Measurements from ENCODE around the gene FBLN7.
"Not testable (repeated sequence)": the region's sequence is repeated elsewhere in the genome, so short reads cannot be mapped to it uniquely, and the experiment has no call there.

FBLN7 gene, protein sequence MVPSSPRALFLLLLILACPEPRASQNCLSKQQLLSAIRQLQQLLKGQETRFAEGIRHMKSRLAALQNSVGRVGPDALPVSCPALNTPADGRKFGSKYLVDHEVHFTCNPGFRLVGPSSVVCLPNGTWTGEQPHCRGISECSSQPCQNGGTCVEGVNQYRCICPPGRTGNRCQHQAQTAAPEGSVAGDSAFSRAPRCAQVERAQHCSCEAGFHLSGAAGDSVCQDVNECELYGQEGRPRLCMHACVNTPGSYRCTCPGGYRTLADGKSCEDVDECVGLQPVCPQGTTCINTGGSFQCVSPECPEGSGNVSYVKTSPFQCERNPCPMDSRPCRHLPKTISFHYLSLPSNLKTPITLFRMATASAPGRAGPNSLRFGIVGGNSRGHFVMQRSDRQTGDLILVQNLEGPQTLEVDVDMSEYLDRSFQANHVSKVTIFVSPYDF

GRCh38 chr2:112138159-112139032 lies at the start of gene FBLN7:
FBLN7 (plus strand) TSS chr2:112138385; CDS start chr2:112138656, 271 bp downstream.
- no peak for DNase-seq

DNA sequence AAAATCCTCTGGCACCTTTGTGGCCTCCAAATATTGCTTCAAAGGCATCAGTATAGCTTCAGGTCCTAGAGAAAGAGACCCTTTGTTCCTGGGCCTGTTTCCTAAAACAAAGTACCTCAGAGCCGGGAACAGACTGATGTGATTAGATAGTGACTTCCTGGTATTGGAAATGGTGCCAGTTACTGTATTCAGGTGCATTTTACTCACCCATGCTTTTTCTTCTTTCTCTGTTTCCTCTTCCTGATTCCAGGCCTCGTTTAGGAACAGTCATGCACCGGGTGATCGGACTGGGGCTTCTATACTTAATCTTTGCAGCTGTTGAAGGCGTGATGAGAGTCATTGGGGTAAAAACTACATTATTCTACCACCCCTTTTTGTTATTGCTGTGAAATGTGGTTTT lies 48.8 kb upstream of the FBLN7 start:
- no peak for DNase-seq

DNA sequence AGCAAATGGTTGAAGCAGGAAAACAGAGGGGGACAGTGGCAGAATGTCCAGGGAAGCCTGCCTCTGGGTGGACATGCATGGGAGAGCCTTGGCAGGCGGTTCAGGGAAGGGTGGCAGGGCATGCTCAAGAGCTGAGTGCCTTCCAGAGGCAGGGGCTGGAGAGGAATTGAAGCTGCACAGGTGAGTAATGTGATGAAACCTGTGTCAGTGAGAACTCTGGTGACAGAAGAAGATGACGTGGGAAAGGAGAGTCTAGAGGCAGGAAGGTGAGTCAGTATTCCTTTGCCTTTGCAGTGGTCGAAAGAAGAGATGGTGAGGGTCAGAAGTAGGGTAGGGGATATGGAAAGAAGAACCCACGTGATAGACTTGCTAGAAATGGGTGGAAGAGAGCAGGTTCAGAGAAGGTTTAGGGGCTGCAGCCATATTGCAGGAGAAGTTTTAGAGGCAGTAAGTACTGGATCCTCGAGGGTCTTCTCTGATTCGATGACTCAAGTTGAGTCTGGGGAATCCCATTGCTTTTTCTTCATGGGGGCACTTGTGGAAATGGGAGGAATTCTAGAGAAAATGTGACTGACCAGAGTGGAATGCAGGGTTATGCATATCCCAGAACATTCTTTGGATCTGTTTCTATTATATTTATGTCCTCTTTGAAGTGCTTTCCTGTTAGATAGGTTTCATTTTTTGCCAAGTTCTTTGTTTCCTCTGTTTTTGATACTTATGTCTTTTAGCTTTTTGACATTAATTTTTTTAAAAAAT lies 45.7 kb upstream of the FBLN7 start:
- no peak for DNase-seq

- DNase-seq: no peak
Observed at GRCh38 chr2:112093216-112093615, 45.0 kb upstream of the FBLN7 start.

GRCh38 chr2:112095681-112096080 lies 42.5 kb upstream of the FBLN7 start:
- no peak for DNase-seq

GRCh38 chr2:112096098-112096497 lies 42.1 kb upstream of the FBLN7 start:
- DNase-seq: no peak

DNA sequence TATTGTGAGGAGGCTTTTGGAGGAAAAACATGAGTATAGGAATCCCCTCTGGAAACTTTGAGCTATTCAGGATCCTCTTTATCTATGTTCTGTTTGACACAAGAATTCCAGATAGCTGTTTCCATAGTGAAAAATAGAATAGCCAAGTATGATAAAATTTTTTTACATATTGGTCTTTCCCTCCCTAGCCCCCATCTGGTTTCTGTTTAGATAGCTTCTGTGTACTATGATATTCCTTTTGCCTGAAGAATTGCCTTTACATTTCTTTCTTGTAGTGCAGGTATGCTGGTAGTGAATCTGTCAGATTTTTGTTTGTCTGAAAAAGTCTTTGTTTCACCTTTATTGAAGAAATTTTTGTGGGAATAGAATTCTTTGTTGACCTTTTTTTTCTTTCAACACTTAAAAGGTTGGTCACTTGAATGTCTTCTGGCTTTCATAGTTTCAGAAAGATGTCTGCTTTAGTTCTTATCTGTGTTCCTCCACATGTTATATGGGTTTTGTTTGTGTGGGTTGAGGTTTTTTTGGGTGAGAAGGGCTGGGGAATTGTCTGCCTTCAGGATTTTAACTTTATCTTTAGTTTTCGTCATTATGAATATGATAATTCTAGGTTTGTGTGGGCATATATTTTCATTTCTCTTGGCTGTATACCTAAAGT lies 29.9 kb upstream of the FBLN7 start:
- no peak for DNase-seq

DNA sequence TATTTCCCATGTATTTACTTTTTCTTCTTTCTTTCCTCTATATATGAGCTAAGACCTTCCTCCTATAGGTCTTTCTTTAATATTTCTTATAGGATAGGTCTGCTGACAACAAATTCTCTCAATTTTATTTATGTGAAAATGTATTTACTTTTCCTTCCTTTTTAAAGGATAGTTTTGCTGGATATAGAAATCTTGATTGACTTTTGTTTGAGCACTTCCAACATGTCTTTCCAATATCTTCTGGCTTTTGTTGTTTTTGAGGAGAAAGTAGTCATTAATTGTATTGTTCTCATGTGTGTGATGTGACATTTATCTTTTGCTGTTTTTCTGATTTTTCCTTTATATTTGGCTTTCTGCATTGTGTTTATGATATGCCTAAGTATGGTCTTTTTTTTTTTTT lies 28.9 kb upstream of the FBLN7 start:
- DNase-seq: no peak

DNA sequence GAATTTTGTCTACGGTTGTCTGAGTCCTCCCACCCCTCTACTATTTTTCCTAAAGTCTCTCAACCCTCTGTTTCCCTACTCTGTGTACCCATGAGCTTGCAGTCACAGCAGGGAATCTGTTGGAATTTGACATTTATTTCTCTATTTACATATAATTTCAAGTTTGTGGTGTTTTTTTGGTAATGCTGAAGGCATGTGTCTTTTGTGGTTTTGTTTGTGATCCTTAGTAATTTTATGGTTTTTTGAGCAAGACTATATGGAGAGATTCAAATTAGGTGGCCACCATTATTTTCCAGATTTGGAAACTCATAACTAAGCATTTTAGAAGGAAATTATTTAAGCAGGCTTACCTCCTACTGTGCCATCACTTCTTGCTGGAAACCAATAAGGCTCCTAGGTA lies 27.2 kb upstream of the FBLN7 start:
- DNase-seq: no peak

GRCh38 chr2:112113354-112113753 lies 24.8 kb upstream of the FBLN7 start:
- DNase-seq: not testable (repeated sequence)

GRCh38 chr2:112118148-112118547 lies 20.0 kb upstream of the FBLN7 start:
- DNase-seq: no peak

DNA sequence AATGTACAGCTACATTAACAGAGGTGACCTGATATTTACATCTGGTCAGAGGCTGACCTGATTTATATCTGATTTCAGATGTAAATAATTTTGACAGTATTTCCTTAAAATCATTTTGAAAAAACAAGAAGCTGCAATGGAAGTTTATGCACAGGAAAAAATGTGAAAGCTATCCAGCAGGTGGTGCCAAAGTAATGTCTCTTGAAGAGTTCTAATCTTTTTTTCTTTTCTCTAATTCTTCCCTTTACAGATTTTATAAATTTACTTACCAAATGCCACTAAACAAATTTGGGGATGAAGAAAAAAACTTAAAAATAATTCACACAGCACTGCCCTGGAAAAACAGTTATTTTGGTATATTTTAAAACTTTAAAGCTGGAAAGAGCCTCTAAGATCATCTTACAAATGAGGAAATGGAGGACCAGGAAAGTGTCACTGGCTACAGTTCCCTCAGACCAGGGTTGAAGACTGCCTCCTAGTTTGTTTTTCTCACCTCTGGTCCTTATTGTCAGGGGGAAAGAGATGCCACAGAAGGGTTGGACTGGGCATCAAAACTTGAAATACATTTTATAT lies 16.4 kb upstream of the FBLN7 start:
- peak; percentile 2 for DNase-seq

DNA sequence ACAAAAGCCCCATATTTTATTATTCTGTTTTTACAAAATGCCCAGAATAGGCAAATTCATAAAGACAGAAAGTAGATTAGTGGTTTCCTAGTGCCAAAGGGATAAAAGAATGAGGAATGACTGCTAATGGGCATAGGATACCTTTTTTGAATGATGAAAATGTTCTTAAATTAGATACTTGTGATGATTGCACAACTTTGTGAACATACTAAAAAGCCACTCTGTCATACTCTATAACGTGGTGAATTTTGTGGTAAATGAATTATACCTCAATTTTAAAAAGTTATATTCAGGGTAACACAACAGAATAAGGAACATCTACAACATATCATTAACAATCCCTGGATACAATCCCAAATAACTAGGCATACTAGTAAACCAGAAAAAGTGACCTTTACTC lies 9.1 kb upstream of the FBLN7 start:
- no peak for DNase-seq

DNA sequence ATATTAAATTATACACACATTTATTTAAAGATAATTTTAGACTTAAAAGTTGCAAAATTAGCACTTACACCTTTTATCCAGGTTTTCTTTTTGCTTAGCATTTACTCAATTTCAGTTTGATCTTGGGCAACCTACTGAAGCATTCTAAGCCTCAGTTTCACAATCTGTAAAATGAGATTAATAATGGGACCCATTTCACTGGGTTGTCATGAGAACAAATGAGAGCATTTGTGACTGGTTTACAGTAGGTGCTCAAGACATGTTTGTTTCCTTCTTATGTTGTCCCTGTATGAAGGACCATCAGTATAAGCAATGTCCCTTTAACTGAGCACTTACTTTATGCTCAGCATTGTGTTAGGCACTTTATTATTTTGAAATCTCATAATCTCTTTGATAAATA lies 4.8 kb upstream of the FBLN7 start:
- DNase-seq: no peak

DNA sequence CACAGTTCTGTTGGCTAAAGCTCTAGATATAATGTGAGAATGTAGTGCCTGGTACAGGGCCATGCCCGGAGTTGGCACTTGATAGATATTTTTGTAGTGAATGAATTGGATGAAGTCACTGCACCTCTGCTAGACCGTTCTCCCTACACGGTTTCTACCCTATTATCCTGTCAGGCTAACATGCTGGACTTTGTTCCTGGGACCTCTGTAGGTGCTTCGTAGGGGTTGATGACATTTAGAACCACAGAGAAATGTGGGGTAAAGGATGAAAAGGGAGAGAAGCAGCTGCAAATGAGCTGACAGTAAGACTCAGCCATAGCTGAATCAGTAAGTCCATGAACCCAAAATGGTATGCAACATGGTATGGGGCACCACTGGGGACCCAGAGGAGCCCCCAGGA lies 4.1 kb upstream of the FBLN7 start:
- no peak for DNase-seq

GRCh38 chr2:112136096-112136495 lies 2.1 kb upstream of the FBLN7 start:
- DNase-seq: no peak

- DNase-seq: no peak
Observed at GRCh38 chr2:112137516-112138158, 548 bp upstream of the FBLN7 start.

DNA sequence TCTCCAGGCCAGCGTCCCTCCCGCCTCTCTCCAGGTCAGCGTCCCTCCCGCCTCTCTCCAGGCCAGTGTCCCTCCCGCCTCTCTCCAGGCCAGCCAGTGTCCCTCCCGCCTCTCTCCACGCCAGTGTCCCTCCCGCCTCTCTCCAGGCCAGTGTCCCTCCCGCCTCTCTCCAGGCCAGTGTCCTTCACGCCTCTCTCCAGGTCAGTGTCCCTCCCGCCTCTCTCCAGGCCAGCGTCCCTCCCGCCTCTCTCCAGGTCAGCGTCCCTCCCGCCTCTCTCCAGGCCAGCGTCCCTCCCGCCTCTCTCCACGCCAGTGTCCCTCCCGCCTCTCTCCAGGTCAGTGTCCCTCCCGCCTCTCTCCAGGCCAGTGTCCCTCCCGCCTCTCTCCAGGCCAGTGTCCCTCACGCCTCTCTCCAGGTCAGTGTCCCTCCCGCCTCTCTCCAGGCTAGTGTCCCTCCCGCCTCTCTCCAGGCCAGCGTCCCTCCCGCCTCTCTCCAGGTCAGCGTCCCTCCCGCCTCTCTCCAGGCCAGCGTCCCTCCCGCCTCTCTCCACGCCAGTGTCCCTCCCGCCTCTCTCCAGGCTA lies 939 bp downstream of the FBLN7 start:
- not testable (repeated sequence) for DNase-seq

DNA sequence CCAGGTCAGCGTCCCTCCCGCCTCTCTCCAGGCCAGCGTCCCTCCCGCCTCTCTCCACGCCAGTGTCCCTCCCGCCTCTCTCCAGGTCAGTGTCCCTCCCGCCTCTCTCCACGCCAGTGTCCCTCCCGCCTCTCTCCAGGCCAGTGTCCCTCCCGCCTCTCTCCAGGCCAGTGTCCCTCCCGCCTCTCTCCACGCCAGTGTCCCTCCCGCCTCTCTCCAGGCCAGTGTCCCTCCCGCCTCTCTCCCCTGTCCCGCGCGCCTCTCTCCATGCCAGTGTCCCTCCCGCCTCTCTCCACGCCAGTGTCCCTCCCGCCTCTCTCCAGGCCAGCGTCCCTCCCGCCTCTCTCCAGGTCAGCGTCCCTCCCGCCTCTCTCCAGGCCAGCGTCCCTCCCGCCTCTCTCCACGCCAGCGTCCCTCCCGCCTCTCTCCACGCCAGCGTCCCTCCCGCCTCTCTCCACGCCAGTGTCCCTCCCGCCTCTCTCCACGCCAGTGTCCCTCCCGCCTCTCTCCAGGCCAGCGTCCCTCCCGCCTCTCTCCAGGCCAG lies 1.5 kb downstream of the FBLN7 start:
- DNase-seq: not testable (repeated sequence)

- no peak for DNase-seq
Observed at GRCh38 chr2:112140205-112140802, 2.1 kb downstream of the FBLN7 start.
